HG03103 (cell line): ENCODE measurements around the gene LRRC28.

Experiments used
- ATAC-seq: cut with Tn5 transposase; IDR thresholded peaks from one replicate; pipeline ENCODE4 v1.9.1; 2021; ENCODE audit warnings: low read depth; ENCODE audit not compliant: unreplicated experiment

The LRRC28 gene

GRCh38 chr15:99248000-99248715, 3.1 kb upstream of the LRRC28 start:
- no peak for ATAC-seq

GRCh38 chr15:99249270-99249841, 1.9 kb upstream of the LRRC28 start, which contains the start of gene TTC23:
Gene TTC23, minus strand, starts transcription at chr15:99249581. Its CDS starts 20,869 bp downstream, at chr15:99228712.
- ATAC-seq: no peak

GRCh38 chr15:99250001-99250400, 1.3 kb upstream of the LRRC28 start:
- ATAC-seq: no peak

GRCh38 chr15:99250494-99250856, 806 bp upstream of the LRRC28 start:
- ATAC-seq: no peak

GRCh38 chr15:99252326-99252725, 1.0 kb downstream of the LRRC28 start:
- no peak for ATAC-seq

- no peak for ATAC-seq
Observed at GRCh38 chr15:99253381-99254090, 2.3 kb downstream of the LRRC28 start.

- no peak for ATAC-seq
Observed at GRCh38 chr15:99257107-99257750, 5.9 kb downstream of the LRRC28 start.

- ATAC-seq: no peak
Observed at GRCh38 chr15:99264125-99264524, 12.8 kb downstream of the LRRC28 start.

- no peak for ATAC-seq
Observed at GRCh38 chr15:99265541-99266070, 14.3 kb downstream of the LRRC28 start.

GRCh38 chr15:99267957-99268356, 16.7 kb downstream of the LRRC28 start:
- no peak for ATAC-seq

- ATAC-seq: no peak
Observed at GRCh38 chr15:99268431-99268830, 17.1 kb downstream of the LRRC28 start.

GRCh38 chr15:99273801-99274200, 22.5 kb downstream of the LRRC28 start:
- ATAC-seq: no peak

GRCh38 chr15:99275061-99275460, 23.8 kb downstream of the LRRC28 start:
- ATAC-seq: no peak

GRCh38 chr15:99275525-99276128, 24.3 kb downstream of the LRRC28 start:
- ATAC-seq: no peak

- ATAC-seq: no peak
Observed at GRCh38 chr15:99279290-99279689, 28.0 kb downstream of the LRRC28 start.

GRCh38 chr15:99279827-99280226, 28.5 kb downstream of the LRRC28 start:
- no peak for ATAC-seq

- ATAC-seq: no peak
Observed at GRCh38 chr15:99282121-99282520, 30.8 kb downstream of the LRRC28 start.

- no peak for ATAC-seq
Observed at GRCh38 chr15:99282586-99282985, 31.3 kb downstream of the LRRC28 start.

- no peak for ATAC-seq
Observed at GRCh38 chr15:99283717-99284116, 32.4 kb downstream of the LRRC28 start.

- ATAC-seq: no peak
Observed at GRCh38 chr15:99291643-99292042, 40.4 kb downstream of the LRRC28 start.

GRCh38 chr15:99295840-99296239, 44.6 kb downstream of the LRRC28 start:
- no peak for ATAC-seq
